ENCODE measurements around the gene DSCAM. TPM values are rescaled to one million over a fixed set of nuclear protein-coding genes. Genes with fewer than 3 reads are reported as not detected.

The DSCAM gene
- total RNA-seq, 3 donors from 2014 or later (not counting 1 experiment from before 2014, with no cell fraction given) = not detected

- TF ChIP-seq, protein P1, sequence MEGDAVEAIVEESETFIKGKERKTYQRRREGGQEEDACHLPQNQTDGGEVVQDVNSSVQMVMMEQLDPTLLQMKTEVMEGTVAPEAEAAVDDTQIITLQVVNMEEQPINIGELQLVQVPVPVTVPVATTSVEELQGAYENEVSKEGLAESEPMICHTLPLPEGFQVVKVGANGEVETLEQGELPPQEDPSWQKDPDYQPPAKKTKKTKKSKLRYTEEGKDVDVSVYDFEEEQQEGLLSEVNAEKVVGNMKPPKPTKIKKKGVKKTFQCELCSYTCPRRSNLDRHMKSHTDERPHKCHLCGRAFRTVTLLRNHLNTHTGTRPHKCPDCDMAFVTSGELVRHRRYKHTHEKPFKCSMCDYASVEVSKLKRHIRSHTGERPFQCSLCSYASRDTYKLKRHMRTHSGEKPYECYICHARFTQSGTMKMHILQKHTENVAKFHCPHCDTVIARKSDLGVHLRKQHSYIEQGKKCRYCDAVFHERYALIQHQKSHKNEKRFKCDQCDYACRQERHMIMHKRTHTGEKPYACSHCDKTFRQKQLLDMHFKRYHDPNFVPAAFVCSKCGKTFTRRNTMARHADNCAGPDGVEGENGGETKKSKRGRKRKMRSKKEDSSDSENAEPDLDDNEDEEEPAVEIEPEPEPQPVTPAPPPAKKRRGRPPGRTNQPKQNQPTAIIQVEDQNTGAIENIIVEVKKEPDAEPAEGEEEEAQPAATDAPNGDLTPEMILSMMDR (IDR thresholded peaks at IDR 0.05) = no peak
- no peak overlapping the region for H3K27ac Mint-ChIP-seq
- no peaks in the 10 kb centered on the region for H3K36me3 Mint-ChIP-seq
- WGBS (ENCODE audit: insufficient coverage) = 60% methylated on average over 3 of the region's 4 CpGs
- no peaks in the 10 kb centered on the region for H3K9me3 ChIP-seq (ENCODE audit: control insufficient read depth, insufficient read depth, low read length)
- no peaks in the 10 kb centered on the region for H3K36me3 ChIP-seq (ENCODE audit: control insufficient read depth, insufficient read depth, low read length)
- no peak for DNase-seq
- no peaks in the 10 kb centered on the region for H3K4me1 ChIP-seq (ENCODE audit: control insufficient read depth, insufficient read depth, low read length)
- H3K4me3 ChIP-seq (ENCODE audit: low read length) = no peak overlapping the region
- ATAC-seq = no peak
- H3K9me3 Mint-ChIP-seq = peaks cover 2 to 5% of the 10 kb centered on the region in 2 donors
- no peak overlapping the region for H3K4me3 Mint-ChIP-seq
- no peak overlapping the region for H3K27ac ChIP-seq (ENCODE audit: low read length)
- no peaks in the 10 kb centered on the region for H3K27me3 ChIP-seq (ENCODE audit: control insufficient read depth, insufficient read depth, low read length)
- no peaks in the 10 kb centered on the region for H3K27me3 Mint-ChIP-seq (ENCODE audit: low read depth in 2 of 2)
- intact Hi-C loops (cut with micrococcal nuclease) = no loop called here
- no peaks in the 10 kb centered on the region for H3K4me1 Mint-ChIP-seq
Observed at GRCh38 chr21:40067751-40068150, 779.2 kb downstream of the DSCAM start.

DNA sequence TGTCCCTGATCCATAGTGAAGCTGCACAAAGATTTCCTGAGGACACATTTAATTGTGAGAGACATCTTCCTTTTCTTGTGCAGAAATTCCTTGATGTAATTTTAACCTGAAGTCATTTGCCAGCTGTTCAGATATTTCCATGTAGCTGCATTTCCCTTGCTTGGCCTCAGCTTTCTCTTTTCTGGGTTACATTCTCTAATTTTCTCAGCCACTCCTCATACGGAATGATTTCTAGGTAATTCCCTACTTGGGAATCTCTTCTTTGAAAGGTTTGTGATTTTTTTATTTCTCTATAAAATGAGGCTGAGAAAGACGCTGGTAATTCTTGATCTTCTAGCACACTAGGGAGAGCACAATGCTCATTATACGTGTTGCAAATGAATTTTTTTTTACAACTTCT, 780.7 kb downstream of the DSCAM start:
- Histone ChIP-seq H3K4me3 (ENCODE audit: low read length) (no peak overlapping the region), H3K27me3 (ENCODE audit: control insufficient read depth, insufficient read depth, low read length) (no peaks in the 10 kb centered on the region), H3K36me3 (ENCODE audit: control insufficient read depth, insufficient read depth, low read length) (no peaks in the 10 kb centered on the region), H3K27ac (ENCODE audit: low read length) (no peak overlapping the region), H3K4me1 (ENCODE audit: control insufficient read depth, insufficient read depth, low read length) (no peaks in the 10 kb centered on the region), H3K9me3 (ENCODE audit: control insufficient read depth, insufficient read depth, low read length) (no peaks in the 10 kb centered on the region)
- 90% methylated on average over 2 of the region's 3 CpGs for WGBS (ENCODE audit: insufficient coverage)
- H3K36me3 Mint-ChIP-seq = no peaks in the 10 kb centered on the region
- no peaks in the 10 kb centered on the region for H3K27me3 Mint-ChIP-seq (ENCODE audit: low read depth in 2 of 2)
- H3K9me3 Mint-ChIP-seq = peaks cover 2% of the 10 kb centered on the region in 2 donors
- no peaks in the 10 kb centered on the region for H3K4me1 Mint-ChIP-seq
- DNase-seq (no peak), ATAC-seq (no peak)
- no peak overlapping the region for H3K27ac Mint-ChIP-seq
- H3K4me3 Mint-ChIP-seq = no peak overlapping the region
- intact Hi-C loops (cut with micrococcal nuclease) = no loop called here
- TF ChIP-seq, protein P1 (IDR thresholded peaks at IDR 0.05) = no peak

DNA sequence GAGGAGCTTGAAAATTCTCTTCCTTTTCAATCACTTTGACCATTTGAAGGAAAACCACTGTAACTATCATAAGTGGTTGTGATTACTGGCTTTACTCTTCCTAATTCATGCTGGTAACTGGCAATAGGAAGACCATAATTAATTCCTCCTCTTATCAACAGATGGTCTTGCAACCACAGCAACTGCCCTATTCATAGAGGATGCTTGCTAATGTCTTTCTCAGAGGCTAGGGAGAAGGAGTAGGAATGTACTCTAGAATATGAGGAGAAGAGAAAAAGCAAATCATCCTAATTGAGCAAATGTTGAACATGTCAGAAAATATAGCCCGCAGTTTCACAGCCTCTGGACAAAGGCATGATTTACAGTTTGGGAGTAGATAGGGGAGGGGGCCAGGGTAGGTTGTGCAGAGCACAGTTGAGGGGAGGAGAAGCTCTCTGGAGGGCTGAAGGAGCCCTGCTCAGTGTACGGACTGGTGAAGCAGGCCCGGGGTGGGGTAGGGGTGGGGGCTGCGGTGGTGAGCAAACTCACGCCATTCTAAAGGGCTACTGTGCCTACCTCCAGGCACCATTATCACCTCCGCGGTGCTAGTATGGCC, 786.8 kb downstream of the DSCAM start:
- intact Hi-C loops (cut with micrococcal nuclease) = no loop called here
- Mint-ChIP-seq H3K27ac (no peak overlapping the region), H3K36me3 (no peaks in the 10 kb centered on the region), H3K4me3 (no peak overlapping the region), H3K4me1 (no peaks in the 10 kb centered on the region), H3K27me3 (ENCODE audit: low read depth in 2 of 2) (no peaks in the 10 kb centered on the region), H3K9me3 (peaks cover 3 to 5% of the 10 kb centered on the region in 2 donors)
- H3K4me3 ChIP-seq (ENCODE audit: low read length) = no peak overlapping the region
- ATAC-seq = no peak
- no peaks in the 10 kb centered on the region for H3K27me3 ChIP-seq (ENCODE audit: control insufficient read depth, insufficient read depth, low read length)
- no peaks in the 10 kb centered on the region for H3K4me1 ChIP-seq (ENCODE audit: control insufficient read depth, insufficient read depth, low read length)
- peaks cover 3% of the 10 kb centered on the region for H3K9me3 ChIP-seq (ENCODE audit: control insufficient read depth, insufficient read depth, low read length)
- 94% methylated on average over 7 of the region's 7 CpGs for WGBS (ENCODE audit: insufficient coverage)
- DNase-seq = no peak
- H3K36me3 ChIP-seq (ENCODE audit: control insufficient read depth, insufficient read depth, low read length) = no peaks in the 10 kb centered on the region
- no peak overlapping the region for H3K27ac ChIP-seq (ENCODE audit: low read length)
- TF ChIP-seq, protein P1 (IDR thresholded peaks at IDR 0.05) = no peak

DNA sequence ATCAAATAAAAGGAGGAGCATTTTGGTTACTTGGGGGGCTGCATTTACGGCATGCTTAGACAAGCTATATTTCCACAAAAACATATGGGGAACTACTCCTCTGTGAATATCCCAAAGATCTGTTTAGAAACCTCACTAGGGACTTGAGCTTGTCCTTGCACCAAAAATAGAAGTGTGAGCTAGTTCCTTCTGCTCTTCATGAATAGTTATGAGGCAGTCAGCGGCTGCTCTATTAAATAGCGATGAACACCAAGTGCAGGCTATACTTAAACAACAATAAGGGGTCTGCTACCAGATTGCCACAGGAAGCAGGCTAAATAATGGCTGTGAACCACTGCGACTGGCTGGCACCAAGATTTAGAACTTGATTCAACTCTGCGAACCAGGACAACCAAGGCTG, 789.6 kb downstream of the DSCAM start:
- Histone ChIP-seq H3K27ac (ENCODE audit: low read length) (no peak overlapping the region), H3K4me3 (ENCODE audit: low read length) (no peak overlapping the region), H3K36me3 (ENCODE audit: control insufficient read depth, insufficient read depth, low read length) (no peaks in the 10 kb centered on the region), H3K9me3 (ENCODE audit: control insufficient read depth, insufficient read depth, low read length) (peaks cover 4% of the 10 kb centered on the region), H3K4me1 (ENCODE audit: control insufficient read depth, insufficient read depth, low read length) (no peaks in the 10 kb centered on the region), H3K27me3 (ENCODE audit: control insufficient read depth, insufficient read depth, low read length) (no peaks in the 10 kb centered on the region)
- no peak overlapping the region for H3K4me3 Mint-ChIP-seq
- H3K27me3 Mint-ChIP-seq (ENCODE audit: low read depth in 2 of 2) = no peaks in the 10 kb centered on the region
- WGBS (ENCODE audit: insufficient coverage) = 79% methylated on average over 5 of the region's 5 CpGs
- DNase-seq = no peak
- H3K9me3 Mint-ChIP-seq = peaks cover 3 to 5% of the 10 kb centered on the region in 2 donors
- H3K36me3 Mint-ChIP-seq = no peaks in the 10 kb centered on the region
- no peak overlapping the region for H3K27ac Mint-ChIP-seq
- TF ChIP-seq, protein P1 (IDR thresholded peaks at IDR 0.05) = no peak
- H3K4me1 Mint-ChIP-seq = no peaks in the 10 kb centered on the region
- intact Hi-C loops (cut with micrococcal nuclease) = no loop called here
- no peak for ATAC-seq

Measured in natural killer cell (primary cell).